ENCODE results near the gene RAB40C. TPM values are rescaled to one million over a fixed set of nuclear protein-coding genes. Genes with fewer than 3 reads are reported as not detected.
A peak's percentile ranks its signal among the peaks of the same experiment; 100 is the strongest.

Gene RAB40C
- total and polyA plus RNA-seq, 9 of the 15 experiments (the other 6 are each of a cell fraction or from before 2014, with no cell fraction given): 0.17 to 23.4 (median 8.7) TPM

- no peak for TF ChIP-seq CBX5 (IDR thresholded peaks at IDR 0.05; ENCODE audit: borderline replicate concordance, low read depth)
- TF ChIP-seq HNRNPLL (IDR thresholded peaks at IDR 0.05; ENCODE audit: low read depth, low read length, poor library complexity, severe bottlenecking): no peak
- TF ChIP-seq HDAC8 (tag; IDR thresholded peaks at IDR 0.05): 0 out of 2 replicates have a peak, but pooled peaks have one; percentile 24
- TF ChIP-seq CEBPZ (IDR thresholded peaks at IDR 0.05; ENCODE audit: borderline replicate concordance, low read depth, low read length): no peak
- no peak for TF ChIP-seq ID3 (CRISPR knock-in tag; IDR thresholded peaks at IDR 0.05)
- no peak for TF ChIP-seq ID3 (tag; IDR thresholded peaks at IDR 0.05)
- TF ChIP-seq ZNF175 (CRISPR knock-in tag; IDR thresholded peaks at IDR 0.05; ENCODE audit: low read depth): no peak
- peak in 2 of 3 experiments; percentile 12 to 47; a peak in 2 of 6 replicates for TF ChIP-seq CTCF (IDR thresholded peaks at IDR 0.05 in 2 of 3, conservative IDR thresholded peaks at IDR 0.05 in 1 of 3; ENCODE audit: insufficient read depth in 2 of 3, low read depth in 1 of 3, low read length in 3 of 3)
- no peak for TF ChIP-seq ZNF133 (CRISPR knock-in tag; IDR thresholded peaks at IDR 0.05)
- TF ChIP-seq CREB3 (tag; conservative IDR thresholded peaks at IDR 0.05; ENCODE audit: low read depth): no peak
- peak; percentile 70; the same call in 1 of the 2 replicates for TF ChIP-seq RB1 (IDR thresholded peaks at IDR 0.05; ENCODE audit: low read depth)
- no peak for TF ChIP-seq ZFP1 (CRISPR knock-in tag; IDR thresholded peaks at IDR 0.05)
- TF ChIP-seq PCBP2 (IDR thresholded peaks at IDR 0.05; ENCODE audit: low read depth, low read length, poor library complexity, severe bottlenecking): no peak
- no peak for TF ChIP-seq THRAP3 (IDR thresholded peaks at IDR 0.05; ENCODE audit: borderline replicate concordance)
- TF ChIP-seq BMI1 (IDR thresholded peaks at IDR 0.05; ENCODE audit: low read length): no peak
- TF ChIP-seq EHMT2 (IDR thresholded peaks at IDR 0.05): no peak
- TF ChIP-seq ZNF134 (CRISPR knock-in tag; conservative IDR thresholded peaks at IDR 0.05): no peak
- peak; percentile 23; the same call in 1 of the 2 replicates for TF ChIP-seq ETS1 (conservative IDR thresholded peaks at IDR 0.05; ENCODE audit: control insufficient read depth, low read depth, low read length)
These were observed 435 bp downstream of the RAB40C start (continued) for GRCh38 chr16:590188-590814.
